ENCODE measurements around the gene PRSS12.
"Not testable (repeated sequence)": the region's sequence is repeated elsewhere in the genome, so short reads cannot be mapped to it uniquely, and the experiment has no call there.

The PRSS12 gene

DNA sequence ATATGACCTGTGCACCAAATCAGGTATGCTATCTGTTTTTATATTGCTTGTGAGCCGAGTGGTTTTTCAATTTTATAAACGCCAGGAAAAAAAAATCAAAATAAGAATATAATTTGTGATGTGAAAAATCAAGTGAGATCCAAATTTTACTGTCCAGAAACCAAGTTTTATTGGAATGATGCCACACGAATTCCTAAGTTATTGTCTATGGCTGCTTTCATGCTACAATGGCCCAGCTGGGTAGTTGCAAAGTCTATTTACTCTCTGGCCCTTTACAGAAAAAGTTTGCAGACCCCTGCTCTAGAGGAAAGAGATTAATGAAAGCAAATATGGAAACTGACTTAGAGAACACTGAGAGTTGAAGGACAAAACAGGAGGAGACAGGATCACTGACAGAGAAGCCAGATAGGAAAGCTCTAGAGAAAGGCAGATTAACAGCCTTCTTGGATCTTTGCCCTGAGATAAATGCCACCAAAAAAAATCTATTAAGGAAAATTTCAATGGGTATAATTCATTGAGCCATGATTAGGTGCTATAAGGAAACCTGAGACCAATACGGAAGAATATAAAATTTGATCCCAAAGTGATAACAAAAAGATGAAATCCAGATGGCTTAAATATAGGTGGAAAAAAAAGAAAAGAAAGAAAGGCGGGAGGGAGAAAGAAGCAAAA is 29.8 kb downstream of the PRSS12 start:
- DNase-seq (ENCODE audit: low read depth): no peak

DNA sequence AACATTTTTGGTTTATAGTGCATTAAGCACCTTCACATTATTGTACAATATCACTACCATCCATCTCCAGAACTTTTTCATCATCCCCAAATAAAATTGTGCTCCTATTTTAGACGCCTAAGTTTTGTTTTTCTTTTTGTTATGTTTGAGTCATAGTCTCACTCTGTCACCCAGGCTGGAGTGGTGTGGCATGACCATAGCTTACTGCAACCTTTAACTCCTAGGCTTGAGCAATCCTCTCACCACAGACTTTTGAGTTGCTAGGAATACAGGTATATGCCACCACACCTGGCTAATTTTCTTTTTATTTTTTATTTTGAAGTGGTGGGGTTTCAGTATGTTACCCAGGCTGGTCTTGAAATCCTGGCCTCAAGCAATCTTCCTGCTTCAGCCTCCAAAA is 33.9 kb downstream of the PRSS12 start:
- DNase-seq (ENCODE audit: low read depth): no peak

DNA sequence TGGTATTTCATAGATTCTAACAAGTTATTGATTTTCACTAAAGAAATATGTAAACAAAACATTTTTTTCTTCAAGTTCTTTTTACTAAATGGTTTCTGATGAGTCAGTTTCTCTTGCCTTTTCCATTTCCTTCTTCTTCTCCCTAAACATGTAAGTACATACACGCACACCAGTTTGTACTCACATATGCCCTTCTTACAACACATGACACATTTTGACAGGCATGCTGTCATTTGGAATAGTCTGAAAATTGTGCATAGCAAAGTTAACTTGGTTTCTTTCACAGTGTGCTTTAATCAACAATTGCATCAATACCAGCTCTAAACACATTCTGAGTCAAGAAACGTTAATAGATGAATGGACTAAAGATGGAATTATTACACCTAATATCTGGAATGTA is 35.1 kb downstream of the PRSS12 start:
- no peak for DNase-seq (ENCODE audit: low read depth)

DNA sequence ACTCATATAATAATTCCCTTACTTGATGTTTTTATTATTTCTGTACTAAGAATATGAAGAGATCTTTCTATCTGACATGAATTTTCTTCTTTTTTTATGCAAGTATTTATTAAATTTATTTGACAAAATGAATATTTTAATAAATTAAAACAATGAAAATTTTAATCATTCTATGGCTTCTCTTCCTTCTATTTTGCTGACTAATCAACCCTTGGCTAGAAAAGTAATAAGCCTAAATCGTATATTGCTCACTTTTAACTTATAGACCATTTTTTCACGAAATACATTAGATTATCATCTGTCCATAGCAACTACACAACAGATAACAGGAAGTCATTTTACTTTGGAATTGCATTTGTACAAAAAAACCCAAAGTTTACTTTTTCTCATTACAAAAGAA is 38.6 kb downstream of the PRSS12 start:
- DNase-seq (ENCODE audit: low read depth): no peak

GRCh38 chr4:118313098-118313497 is 39.7 kb downstream of the PRSS12 start:
- no peak for DNase-seq (ENCODE audit: low read depth)

DNA sequence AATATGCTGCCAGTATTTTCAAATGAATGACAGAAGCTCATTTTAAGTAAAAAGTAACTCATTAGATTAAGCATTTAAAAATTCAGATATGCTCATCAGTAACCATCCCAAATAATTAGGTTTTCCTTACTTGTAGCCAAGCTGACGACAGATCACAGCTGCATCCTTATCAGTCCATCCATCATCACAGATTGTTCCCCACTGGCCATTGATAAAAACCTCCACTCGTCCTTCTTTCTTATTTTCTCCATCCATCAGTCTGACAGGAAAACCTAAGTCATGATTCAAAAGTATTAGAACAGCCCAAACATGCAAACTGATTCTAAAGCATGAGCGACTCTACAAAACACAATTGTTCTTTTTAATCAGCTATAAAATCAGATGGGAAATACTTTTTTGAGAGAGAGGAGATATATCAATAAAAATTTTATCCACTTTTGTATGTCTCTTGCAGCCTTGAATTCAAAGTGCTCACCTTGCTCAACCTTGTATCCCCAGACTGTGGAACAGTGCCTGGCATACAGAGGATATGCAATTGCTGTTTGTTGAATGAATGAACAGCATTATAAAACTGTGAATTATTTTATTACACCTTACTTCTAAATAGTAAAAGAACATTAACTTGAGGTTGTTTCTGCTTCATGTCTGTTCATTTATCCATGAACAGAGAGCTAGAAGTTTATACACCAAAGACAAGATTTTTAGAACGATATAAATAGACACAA is 44.3 kb downstream of the PRSS12 start:
- DNase-seq (ENCODE audit: low read depth): no peak

DNA sequence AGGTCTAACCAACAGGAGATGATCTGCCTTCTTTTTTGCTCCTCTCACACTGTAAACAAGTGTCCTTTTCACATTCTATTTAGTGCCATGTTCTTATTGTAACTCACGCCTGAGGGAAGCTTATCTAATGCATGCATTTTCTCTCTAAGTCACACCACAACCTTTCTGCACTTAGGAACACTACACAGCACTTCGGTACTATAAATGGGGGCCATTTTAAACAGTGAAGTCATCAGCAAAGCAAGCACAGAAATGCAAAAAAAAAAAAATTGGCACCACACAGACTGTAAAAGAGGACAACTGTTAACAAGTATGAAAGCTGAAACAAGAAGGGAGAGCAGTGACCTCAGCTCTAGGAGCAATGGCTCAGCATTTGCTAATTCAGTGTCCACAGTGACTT is 45.2 kb downstream of the PRSS12 start:
- no peak for DNase-seq (ENCODE audit: low read depth)

- DNase-seq (ENCODE audit: low read depth): not testable (repeated sequence)
Measured at GRCh38 chr4:118299619-118300018, 53.2 kb downstream of the PRSS12 start.

GRCh38 chr4:118296729-118297128 is 56.1 kb downstream of the PRSS12 start:
- no peak for DNase-seq (ENCODE audit: low read depth)

DNA sequence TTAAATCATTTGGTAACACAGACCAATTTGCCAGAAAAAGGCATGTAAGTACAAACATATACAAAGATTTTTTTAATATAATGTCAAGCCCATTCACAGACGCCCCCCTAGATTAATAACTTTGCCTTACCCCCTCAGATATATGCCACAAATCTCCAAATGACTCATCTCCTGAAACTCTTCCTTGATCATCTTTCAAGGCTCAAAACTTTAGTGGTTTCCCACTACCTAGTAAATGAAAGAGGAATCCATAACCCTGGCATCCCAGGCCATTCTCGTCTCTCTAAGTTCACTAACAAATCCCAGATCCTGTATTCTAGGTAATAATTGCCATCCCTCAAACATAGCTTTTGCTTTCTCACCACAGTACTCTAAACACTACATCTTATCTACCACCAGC is 61.9 kb downstream of the PRSS12 start:
- DNase-seq (ENCODE audit: low read depth): no peak

- peak; percentile 74 for DNase-seq (ENCODE audit: low read depth)
Measured at GRCh38 chr4:118289794-118290193, 63.0 kb downstream of the PRSS12 start.

GRCh38 chr4:118287711-118288451 is 64.9 kb downstream of the PRSS12 start:
- no peak for DNase-seq (ENCODE audit: low read depth)

GRCh38 chr4:118286685-118287084 is 66.1 kb downstream of the PRSS12 start:
- no peak for DNase-seq (ENCODE audit: low read depth)

GRCh38 chr4:118285931-118286330 is 66.9 kb downstream of the PRSS12 start:
- no peak for DNase-seq (ENCODE audit: low read depth)

- no peak for DNase-seq (ENCODE audit: low read depth)
Measured at GRCh38 chr4:118284169-118284568, 68.6 kb downstream of the PRSS12 start.

DNA sequence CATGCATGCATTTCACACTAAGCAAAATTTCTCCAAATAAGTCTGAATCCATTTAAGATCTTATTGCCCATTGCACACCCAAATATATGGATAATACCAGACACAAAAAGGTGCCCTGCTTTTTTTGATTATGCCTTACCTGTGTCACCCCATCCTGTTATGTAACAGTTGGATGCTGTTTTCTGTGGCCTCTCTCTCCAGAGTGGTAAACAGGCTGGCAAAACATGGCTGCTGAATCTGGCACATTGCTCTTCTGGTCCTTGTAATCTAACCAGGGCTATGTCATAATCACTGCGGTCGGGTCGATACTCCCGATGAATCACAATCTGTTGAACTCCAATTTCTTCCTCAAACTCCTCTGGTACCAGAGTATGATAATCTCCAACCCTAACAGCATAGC is 70.1 kb downstream of the PRSS12 start:
- DNase-seq (ENCODE audit: low read depth): peak; percentile 63

DNA sequence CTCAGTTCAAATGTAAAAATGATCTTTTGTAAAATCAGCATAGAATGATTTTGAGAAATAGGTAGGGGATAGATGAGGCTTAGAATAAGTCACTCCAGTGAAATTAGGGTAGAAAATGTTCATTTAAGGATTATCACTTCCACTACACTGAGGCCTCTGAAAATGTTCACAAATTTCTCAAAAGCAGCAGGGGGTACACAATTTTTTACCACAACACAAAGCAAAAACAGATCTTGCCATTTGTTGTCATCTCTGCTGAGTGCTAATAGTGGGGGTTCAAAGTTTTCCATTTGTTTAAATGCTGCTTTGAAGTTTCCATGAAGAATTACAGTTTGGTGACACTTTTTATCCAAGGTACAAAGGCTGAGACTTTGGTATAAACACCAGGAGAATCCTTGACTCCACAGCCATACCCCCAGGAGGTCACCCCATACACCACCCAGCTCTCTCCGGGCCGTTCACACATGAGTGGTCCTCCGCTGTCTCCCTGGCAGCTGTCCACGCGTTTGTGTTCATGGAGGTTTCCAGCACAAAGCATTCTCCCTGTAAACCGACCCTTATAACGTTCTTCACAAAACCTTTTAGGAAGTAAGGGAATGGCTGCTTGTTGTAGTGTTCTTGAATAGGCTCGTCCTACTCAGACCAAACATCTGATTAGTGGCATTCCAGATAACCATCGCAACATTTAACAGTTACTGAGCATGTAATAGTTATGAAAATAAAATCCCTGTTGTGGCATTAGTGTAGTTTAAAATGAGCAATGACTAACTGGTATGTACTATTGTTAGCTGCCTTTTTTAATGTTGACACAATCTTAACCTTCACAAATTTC is 71.0 kb downstream of the PRSS12 start:
- no peak for DNase-seq (ENCODE audit: low read depth)

DNA sequence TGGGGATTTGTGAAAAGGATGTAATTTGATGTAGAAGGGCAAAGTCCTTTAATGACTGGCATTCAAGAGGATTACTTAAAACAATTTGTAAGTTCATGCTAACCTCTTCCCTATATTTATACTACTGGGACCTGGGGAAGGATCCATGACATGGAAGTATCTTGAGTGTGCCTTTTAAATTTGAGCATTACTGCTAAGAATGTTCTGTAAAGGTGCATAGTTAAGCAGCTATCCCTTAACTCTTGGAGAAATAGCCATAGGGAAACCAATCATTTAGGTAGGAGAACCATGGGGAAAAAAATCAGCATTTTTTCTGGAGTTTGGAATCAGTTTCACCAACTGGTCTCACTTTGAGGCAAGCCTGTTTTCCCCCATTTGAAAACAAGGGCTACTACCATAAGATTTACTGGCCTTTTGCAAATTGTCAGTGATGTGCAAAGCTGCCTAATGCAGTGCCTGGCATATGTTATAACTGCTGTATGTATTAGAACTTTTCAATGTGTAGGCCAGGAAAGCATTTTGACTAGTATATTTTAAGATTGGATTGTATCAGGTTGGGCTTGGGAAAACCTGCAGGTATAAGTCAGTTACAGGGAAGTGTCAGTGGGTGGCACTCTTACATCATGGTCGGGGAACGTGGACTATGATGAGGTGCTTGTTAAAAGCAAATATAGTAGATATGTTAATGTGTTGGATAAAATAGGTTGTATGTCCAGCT is 72.1 kb downstream of the PRSS12 start:
- no peak for DNase-seq (ENCODE audit: low read depth)

DNA sequence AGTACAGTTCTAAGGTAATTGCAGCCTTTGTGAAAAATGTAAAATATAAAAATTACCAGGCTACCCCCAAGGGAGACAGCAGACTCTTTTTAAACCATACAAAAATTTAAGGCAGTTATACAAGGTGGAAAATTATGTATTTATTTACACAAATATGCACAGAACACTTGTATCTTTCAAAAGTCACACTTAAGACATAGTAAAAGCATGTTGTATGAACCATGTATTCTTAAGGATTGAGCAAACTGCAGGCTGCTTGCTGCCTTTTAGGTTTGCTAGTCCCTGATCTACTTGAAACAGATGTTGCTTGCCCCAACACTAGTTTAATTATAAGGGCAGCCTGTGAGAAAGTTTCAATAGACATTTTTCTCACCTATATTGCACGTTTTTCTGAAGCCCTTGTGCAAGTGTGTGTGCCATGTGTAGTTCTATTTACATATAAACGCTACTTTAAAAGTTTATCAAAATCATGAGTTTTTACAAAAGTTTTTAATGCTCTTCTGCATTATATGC is 72.8 kb downstream of the PRSS12 start:
- DNase-seq (ENCODE audit: low read depth): no peak

DNA sequence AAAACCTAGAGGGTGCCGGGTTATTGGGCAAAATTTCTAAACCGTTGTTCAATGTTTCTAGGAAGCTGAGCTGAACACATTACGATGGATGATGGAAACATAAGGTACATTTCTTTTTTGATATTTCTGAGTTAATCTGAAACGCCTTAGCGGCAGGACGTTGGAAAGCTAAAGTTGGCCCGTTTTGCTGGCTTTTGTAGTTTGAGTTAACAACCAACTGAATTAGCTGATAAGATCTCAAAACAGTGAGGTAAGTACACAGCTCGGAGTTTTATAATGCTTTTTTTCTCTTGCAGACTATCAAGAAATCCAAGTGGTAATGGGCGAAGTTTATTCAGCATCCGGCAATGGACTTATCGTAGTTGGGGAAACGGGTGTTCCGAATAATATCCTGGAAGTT is 73.5 kb downstream of the PRSS12 start:
- DNase-seq (ENCODE audit: low read depth): no peak

Measured in stromal cell of bone marrow (primary cell).